HCEC 1CT (cell line): ENCODE measurements around the gene MT3.
"Not testable (repeated sequence)": the region's sequence is repeated elsewhere in the genome, so short reads cannot be mapped to it uniquely, and the experiment has no call there.

Source experiments
- DNase-seq: peaks from one replicate; pipeline ENCODE4 v3.0.0-alpha.2; 2017

The MT3 gene

DNA sequence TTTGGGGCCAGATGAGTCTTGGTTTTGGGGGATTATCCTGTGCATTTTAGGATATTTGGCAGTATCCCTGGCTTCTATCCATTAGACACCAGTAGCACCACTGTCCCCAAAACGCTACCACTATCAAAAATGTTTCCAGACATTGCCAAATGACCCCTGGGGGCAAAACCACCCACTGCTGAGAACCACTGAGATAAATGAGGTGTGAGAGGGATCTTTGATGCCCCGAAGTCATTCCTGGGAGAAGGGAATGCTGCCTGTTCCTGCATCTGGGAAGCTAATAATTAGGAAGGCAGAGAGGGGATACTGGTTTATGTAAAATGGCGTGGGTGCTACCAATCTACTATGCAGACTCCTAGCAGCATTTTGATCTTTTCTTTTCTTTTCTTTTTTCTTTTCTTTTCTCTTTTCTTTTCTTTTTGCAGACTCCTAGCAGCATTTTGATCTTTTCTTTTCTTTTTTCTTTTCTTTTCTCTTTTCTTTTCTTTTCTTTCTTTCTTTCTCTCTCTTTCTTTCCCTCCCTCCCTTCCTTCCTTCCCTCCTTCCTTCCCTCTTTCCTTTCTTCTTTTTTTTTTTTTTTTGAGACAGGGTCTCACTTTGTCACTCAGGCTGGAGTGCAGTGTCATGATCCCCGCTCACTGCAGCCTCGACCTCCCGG is 8.8 kb upstream of the MT3 start:
- DNase-seq = no peak

DNA sequence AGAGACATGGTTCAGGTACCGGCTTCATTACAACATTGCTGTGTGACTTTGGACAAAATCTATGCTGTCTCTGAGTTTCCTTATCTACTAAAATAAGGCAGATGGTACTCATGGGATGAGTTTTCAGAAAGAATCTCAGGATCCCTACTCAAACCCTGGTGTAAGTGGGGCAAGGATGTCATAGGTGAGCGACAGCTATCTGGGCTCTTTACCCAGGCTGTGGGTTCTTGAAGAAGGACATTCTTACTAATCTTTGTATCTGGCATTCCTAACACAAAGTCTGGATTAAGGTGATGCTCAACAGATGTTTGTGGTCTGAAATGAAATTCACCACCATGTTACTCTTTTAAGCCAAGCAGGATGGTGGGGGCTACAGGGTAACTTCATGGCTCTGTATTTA is 6.4 kb upstream of the MT3 start:
- DNase-seq = not testable (repeated sequence)

DNA sequence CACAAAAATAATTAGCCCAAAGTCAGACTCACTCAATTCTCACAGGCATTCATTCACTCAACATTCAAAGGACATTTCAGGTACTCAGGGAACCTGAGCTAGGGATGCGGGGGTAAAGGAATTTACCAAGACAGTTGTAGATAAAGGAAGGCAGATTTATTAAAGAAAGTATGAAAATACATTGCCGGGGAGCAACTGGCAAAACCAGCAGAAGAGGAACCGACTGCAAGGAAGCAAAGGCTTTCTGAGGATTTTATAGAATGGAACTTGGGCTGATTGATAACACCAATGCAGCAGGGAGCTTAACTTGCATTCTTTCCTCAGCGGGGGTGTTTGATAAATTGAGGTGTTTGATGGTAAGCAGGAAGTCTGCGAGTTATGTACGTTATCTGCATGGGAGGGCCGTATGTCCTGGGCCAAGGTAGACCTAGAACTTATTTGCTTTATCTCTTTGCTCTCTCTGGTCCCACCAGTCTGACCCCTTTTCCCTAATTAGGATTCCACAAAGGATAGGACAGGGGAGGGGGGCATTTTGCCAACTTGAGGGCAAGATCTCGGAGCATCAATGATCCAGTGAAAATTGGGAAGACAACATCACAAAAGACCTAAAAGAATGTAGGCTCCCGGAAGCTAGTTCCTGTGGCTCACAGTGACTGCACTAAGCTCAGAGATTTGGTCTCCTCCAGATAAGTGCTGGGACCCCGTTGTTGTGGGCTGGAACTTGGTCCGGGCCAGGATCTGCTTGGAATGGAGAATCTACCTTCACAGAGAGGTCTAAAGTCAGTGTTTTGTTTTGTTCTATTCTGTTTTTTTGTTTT is 5.8 kb upstream of the MT3 start:
- DNase-seq = no peak

GRCh38 chr16:56584276-56584675 is 5.1 kb upstream of the MT3 start:
- DNase-seq = no peak

DNA sequence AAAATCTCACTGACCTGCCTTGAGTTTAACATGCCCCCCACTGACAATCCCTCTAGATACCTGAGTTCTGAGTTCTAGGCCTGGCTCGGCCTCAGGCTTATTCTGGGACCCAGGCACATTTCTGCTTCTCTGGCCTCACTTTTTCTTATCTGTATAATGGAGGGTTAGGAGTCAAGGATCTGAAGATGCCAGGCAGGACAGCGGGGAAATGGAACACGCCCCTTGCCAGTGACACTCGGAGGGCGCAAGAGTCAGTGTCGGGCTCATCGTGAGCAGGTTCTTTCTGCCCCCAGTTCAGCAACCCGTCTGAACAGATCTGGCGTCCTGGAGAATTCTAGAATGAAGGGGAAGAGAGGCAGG is 567 bp upstream of the MT3 start:
- DNase-seq = no peak

GRCh38 chr16:56591377-56592060 is 2.2 kb downstream of the MT3 start:
- no peak for DNase-seq

DNA sequence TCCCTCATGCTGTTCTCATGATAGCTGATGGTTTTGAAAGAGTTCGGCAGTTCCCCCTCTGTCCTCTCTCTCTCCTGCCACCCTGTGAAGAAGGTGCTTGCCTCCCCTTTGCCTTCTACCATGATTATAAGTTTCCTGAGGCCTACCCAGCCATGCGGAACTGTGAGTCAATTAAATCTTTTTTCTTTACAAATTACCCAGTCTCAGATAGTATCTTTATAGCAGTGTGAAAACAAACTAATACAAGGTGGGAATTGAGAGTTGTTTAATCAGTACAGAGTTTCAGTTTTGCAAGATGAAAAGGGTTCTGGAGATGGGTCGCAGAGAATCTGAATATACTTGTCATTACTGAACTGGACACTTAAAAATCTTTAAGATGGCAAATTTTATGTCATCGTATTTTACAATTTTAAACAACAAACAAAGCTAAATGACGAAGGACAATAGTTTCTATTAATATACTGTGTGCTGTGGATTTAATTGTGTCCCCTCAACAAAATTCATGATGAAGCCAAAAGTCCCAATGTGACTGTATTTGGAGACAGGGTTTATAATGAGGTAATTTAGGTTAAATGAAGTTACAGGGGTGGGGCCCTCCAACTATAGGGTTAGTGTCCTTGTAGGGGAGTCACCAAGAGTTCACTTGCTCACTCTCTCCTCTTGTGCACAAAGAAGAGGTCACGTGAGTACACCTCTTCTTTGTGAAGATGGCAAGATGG is 4.4 kb downstream of the MT3 start:
- DNase-seq = no peak

DNA sequence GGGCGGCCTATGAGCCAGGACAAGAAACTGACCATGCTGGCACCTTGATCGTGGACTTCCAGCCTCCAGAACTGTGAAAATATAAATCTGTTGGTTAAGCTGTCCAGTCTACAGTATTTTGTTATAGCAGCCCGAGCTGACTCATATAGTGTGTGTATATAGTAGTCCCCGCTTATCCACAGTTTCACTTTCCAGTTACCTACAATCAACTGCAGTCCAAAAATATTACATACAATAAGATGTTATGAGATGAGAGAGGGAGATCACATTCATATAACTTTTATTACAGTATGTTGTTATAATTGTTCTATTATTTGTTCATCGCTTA is 4.9 kb downstream of the MT3 start:
- DNase-seq = no peak

DNA sequence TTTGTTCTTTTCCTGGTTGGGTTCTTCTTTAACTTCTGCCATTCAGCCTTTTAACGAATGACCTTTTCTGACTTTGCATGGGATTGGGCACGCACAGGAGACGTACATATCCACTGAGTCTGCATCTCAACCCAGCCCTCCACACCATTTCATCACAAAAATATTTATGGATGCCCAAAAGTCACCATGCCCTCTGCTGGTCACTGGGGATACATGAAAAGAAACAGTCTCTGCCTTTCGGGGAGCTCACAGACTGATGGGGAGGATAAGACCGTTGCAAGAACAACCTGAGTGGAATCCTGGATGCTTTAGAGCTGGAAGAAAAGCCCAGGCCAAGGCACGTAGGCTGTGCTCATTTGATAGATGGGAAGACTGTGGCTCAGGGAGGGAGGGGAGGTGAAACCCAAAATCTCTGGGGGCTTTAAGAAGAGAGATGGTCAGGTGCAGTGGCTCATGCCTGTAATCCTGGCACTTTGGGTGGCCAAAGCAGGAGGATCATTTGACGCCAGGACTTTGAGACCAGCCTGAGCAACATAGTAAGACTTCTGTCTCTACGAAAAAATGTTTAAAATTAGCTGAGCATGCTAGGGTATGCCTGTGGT is 11.2 kb downstream of the MT3 start:
- DNase-seq = peak; percentile 68

DNA sequence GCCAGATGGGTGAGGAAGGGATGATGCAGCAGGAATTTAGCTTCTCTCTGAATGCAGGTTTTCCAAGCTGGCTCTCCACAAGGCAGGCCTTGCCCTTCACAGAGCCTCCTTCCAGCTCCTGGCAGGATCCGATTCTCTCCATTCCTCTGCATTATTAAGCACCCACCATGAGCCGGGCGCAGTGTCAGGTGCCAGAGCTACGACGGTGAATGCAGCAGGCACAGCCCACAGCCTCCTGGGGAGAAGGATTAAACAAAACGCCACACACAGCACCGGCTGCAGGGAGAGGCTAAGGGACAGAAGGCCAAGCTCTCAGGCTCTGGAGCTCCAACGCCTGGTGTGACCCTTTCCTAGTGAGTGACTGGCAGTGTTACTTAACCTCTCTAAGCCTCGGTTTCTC is 12.0 kb downstream of the MT3 start:
- DNase-seq = no peak

GRCh38 chr16:56603589-56603988 is 14.3 kb downstream of the MT3 start:
- DNase-seq = peak; percentile 43

GRCh38 chr16:56604966-56605365 is 15.6 kb downstream of the MT3 start:
- DNase-seq = no peak

GRCh38 chr16:56605475-56605874 is 16.1 kb downstream of the MT3 start:
- no peak for DNase-seq

DNA sequence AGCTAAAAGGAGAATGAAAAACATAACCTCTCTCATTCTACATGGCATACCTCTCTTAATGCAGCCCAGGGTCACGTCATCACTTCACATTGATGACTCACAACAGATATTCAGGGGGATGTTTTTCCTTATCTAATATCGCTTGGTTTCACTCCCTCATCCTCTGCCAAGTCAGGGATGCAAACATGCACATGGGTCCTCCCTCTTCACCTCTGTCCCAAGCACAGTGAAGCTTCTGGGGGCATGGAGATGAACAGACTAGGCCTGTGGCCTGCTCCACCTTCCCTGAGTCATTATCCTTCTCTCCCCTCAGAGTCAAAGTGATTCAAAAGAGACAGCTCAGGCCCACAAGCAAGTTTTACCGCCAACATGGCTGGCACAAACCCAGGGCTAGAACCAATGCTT is 16.7 kb downstream of the MT3 start:
- DNase-seq = peak; percentile 86

- DNase-seq = peak; percentile 98
These were observed 17.3 kb downstream of the MT3 start for GRCh38 chr16:56606476-56607108.

DNA sequence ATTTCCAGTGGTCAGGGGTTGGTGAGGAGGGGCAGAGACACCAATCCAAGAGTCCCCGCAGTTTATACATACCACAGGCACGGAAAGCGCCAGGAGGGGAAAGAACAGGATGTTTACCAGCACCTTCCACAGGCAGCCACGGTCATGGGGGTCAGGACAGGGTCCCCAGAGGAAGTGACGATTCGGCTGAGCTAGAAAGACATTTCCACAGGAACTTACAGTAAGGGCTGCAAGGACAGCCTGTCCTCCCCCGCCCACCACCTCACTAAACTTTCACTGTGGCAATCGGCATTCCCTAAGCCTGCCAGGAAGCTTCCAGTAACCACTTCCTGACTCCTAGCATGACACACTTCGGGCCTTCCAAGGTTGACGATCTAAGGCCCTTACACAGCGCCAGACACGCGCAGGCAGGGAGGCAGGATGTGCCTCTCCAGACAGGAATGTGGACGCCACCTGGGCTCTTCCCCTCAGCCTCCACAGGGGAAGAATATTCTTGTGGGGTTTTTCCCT is 17.8 kb downstream of the MT3 start:
- peak; percentile 100 for DNase-seq

GRCh38 chr16:56607675-56608042 is 18.3 kb downstream of the MT3 start:
- no peak for DNase-seq

DNA sequence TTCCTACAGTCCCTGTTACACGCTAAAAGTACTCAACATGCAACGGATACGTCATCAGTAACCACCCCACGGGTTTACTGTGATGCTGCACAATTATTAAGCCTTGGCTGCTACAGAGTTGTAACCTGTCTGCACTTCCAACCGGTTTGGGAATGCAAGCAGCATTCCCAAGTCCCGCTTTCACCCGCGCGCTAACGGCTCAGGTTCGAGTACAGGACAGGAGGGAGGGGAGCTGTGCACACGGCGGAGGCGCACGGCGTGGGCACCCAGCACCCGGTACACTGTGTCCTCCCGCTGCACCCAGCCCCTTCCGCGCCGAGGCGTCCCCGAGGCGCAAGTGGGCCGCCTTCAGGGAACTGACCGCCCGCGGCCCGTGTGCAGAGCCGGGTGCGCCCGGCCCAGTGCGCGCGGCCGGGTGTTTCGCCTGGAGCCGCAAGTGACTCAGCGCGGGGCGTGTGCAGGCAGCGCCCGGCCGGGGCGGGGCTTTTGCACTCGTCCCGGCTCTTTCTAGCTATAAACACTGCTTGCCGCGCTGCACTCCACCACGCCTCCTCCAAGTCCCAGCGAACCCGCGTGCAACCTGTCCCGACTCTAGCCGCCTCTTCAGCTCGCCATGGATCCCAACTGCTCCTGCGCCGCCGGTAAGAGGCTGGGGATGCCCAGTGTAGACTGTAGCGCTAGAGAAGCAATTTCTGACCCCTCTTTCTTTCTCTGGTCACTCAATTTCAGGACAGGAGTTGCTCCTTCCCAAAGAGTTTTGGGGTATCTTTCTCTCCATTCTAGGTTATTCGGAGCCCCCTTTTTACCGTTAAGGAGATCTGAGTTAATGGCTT is 18.9 kb downstream of the MT3 start, which contains the start of gene MT2A:
Gene MT2A, plus strand, starts transcription at position 542 of the 833 bp plus-strand sequence. Its CDS starts 72 bp downstream, at position 614.
- DNase-seq = peak; percentile 100

GRCh38 chr16:56608876-56609462 is 19.6 kb downstream of the MT3 start:
- DNase-seq = no peak

DNA sequence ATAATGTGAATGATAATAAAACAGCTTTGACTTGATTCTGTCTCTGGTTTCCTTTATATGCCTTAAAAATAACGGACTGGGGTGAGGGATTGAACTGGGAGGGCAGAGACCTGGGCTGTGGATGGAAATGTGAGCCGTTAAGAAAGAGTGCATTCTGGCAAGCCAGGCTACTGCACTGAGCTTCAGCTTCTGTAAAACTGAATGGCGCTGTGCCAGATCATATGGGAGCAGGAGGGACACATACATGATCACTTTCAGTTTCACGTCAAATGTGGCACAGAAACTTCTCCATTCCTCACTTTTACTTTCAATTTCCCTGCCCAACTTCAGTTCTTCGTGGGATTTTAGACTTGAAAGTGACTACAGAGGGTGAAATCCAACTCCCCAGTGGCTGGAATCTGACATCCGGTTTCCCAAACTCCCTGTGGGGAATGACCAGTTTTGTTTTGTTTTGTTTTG is 20.2 kb downstream of the MT3 start:
- peak; percentile 80 for DNase-seq
